GM23338 (cell line): ENCODE data around the gene RFC3. TPM values are rescaled to one million over a fixed set of nuclear protein-coding genes. Genes with fewer than 3 reads are reported as not detected.

Source experiments
- ATAC-seq: fragments of 200-7000 bp; cut with Tn5 transposase; 3 replicates; pipeline ENCODE4 v1.9.1; 2020
- DNase-seq: peaks from one replicate; pipeline ENCODE4 v3.0.0-alpha.2; 2015; ENCODE audit warnings: low spot score
- H2AFZ ChIP-seq: fragments of 200-600 bp; sonication (generic); 2 replicates; pipeline ENCODE4 v1.8.0; 2016; ENCODE audit warnings: antibody characterized with exemption, mild to moderate bottlenecking, moderate library complexity
- H3F3A ChIP-seq: fragments of 200-600 bp; sonication (generic); replicated peaks from 2 replicates; pipeline ENCODE4 v1.8.0; 2017; ENCODE audit warnings: antibody characterized with exemption, mixed run types, low read depth
- H3K27ac ChIP-seq: fragments of 200-600 bp; sonication (generic); 2 replicates; pipeline ENCODE4 v1.6.1; 2016; ENCODE audit warnings: low read depth
- H3K27me3 ChIP-seq: fragments of 200-600 bp; sonication (generic); 2 replicates; pipeline ENCODE4 v1.8.0; 2016; ENCODE audit warnings: mild to moderate bottlenecking, mixed run types, moderate library complexity; ENCODE audit not compliant: insufficient read depth
- H3K36me3 ChIP-seq: fragments of 200-600 bp; sonication (generic); 2 replicates; pipeline ENCODE4 v1.8.0; 2016; ENCODE audit warnings: mild to moderate bottlenecking; ENCODE audit not compliant: insufficient read depth
- H3K4me1 ChIP-seq: fragments of 200-600 bp; sonication (generic); 2 replicates; pipeline ENCODE4 v1.8.0; 2016; ENCODE audit warnings: mild to moderate bottlenecking, moderate library complexity; ENCODE audit not compliant: insufficient read depth
- H3K4me2 ChIP-seq: fragments of 200-600 bp; sonication (generic); 2 replicates; pipeline ENCODE4 v1.7.1; 2017; ENCODE audit warnings: mixed run types
- H3K4me3 ChIP-seq: fragments of 200-600 bp; sonication (generic); 2 replicates; pipeline ENCODE4 v1.6.1; 2016; ENCODE audit warnings: mixed run types
- H3K79me2 ChIP-seq: fragments of 200-600 bp; sonication (generic); replicated peaks from 2 replicates; pipeline ENCODE4 v1.8.0; 2017; ENCODE audit warnings: mild to moderate bottlenecking; ENCODE audit not compliant: insufficient read depth
- H3K9me2 ChIP-seq: fragments of 200-600 bp; sonication (generic); 2 replicates; pipeline ENCODE4 v1.8.0; 2017; ENCODE audit not compliant: insufficient read depth
- H4K20me1 ChIP-seq: fragments of 200-600 bp; sonication (generic); replicated peaks from 2 replicates; pipeline ENCODE4 v1.8.0; 2017; ENCODE audit warnings: mild to moderate bottlenecking; ENCODE audit not compliant: insufficient read depth
- H3K27ac Mint-ChIP-seq: 2 replicates; pipeline ENCODE4 v1.8.0; 2020; ENCODE audit warnings: inconsistent platforms, mild to moderate bottlenecking, moderate library complexity, mixed read lengths
- H3K27me3 Mint-ChIP-seq: 3 replicates; pipeline ENCODE4 v1.8.0; 2022; ENCODE audit warnings: low read depth, mild to moderate bottlenecking, moderate library complexity, mixed read lengths, inconsistent platforms; ENCODE audit not compliant: insufficient read depth, poor library complexity
- H3K36me3 Mint-ChIP-seq: 3 replicates; pipeline ENCODE4 v1.8.0; 2021; ENCODE audit warnings: low read depth, mild to moderate bottlenecking, inconsistent platforms, moderate library complexity, mixed read lengths
- H3K4me1 Mint-ChIP-seq: 3 replicates; pipeline ENCODE4 v1.8.0; 2020; ENCODE audit warnings: mild to moderate bottlenecking, inconsistent platforms, mixed read lengths
- H3K4me3 Mint-ChIP-seq: 3 replicates; pipeline ENCODE4 v1.8.0; 2021; ENCODE audit warnings: moderate library complexity, mild to moderate bottlenecking, inconsistent platforms, mixed read lengths
- H3K9me3 Mint-ChIP-seq: 3 replicates; pipeline ENCODE4 v1.8.0; 2020; ENCODE audit warnings: moderate library complexity, mild to moderate bottlenecking, inconsistent platforms, mixed read lengths
- CREB1 ChIP-seq: fragments of 250-450 bp; sonication (Bioruptor Pico); IDR thresholded peaks from 2 replicates; pipeline ENCODE4 v1.5.0; 2020; ENCODE audit warnings: low read depth, mild to moderate bottlenecking, moderate library complexity
- CTCF ChIP-seq, 2 experiments: fragments of 200-600 bp in 1 of 2; sonication (generic) in 1 of 2; conservative IDR thresholded peaks; 2 replicates each; pipeline versions ENCODE4 v1.5.1 to v1.6.1; 2016 to 2017; ENCODE audit warnings: antibody characterized with exemption in 2 of 2, low read depth in 2 of 2, mild to moderate bottlenecking in 2 of 2, moderate library complexity in 1 of 2
- ETS1 ChIP-seq: IDR thresholded peaks from 2 replicates; pipeline ENCODE4 v1.6.1; 2016; ENCODE audit warnings: antibody characterized with exemption
- EZH2 ChIP-seq: fragments of 200-600 bp; sonication (generic); IDR thresholded peaks from one replicate; pipeline ENCODE4 v1.8.0; 2017; ENCODE audit warnings: antibody characterized with exemption, mild to moderate bottlenecking, low read depth; ENCODE audit not compliant: unreplicated experiment
- EZH2phosphoT487 ChIP-seq: fragments of 200-600 bp; sonication (generic); IDR thresholded peaks from one replicate; pipeline ENCODE4 v1.8.1; 2018; ENCODE audit warnings: antibody characterized with exemption; ENCODE audit not compliant: unreplicated experiment
- JUNB ChIP-seq: IDR thresholded peaks from one replicate; pipeline ENCODE4 v1.6.1; 2016; ENCODE audit warnings: antibody characterized with exemption; ENCODE audit not compliant: unreplicated experiment
- NANOG ChIP-seq: IDR thresholded peaks from 2 replicates; pipeline ENCODE4 v1.6.1; 2016; ENCODE audit warnings: antibody characterized with exemption, borderline replicate concordance
- POLR2AphosphoS5 ChIP-seq: IDR thresholded peaks from 2 replicates; pipeline ENCODE4 v1.6.1; 2016; ENCODE audit warnings: antibody characterized with exemption, low read depth
- REST ChIP-seq: IDR thresholded peaks from one replicate; pipeline ENCODE4 v1.6.1; 2018; ENCODE audit warnings: antibody characterized with exemption; ENCODE audit not compliant: unreplicated experiment
- STAT1 ChIP-seq: IDR thresholded peaks from one replicate; pipeline ENCODE4 v1.6.1; 2016; ENCODE audit warnings: antibody characterized with exemption; ENCODE audit not compliant: unreplicated experiment
- ZNF114 ChIP-seq: fragments of 250-450 bp; sonication (Bioruptor Pico); IDR thresholded peaks from 2 replicates; pipeline ENCODE4 v1.5.0; 2020; ENCODE audit warnings: mild to moderate bottlenecking, moderate library complexity
- ZNF331 ChIP-seq: fragments of 250-450 bp; sonication (Bioruptor Pico); IDR thresholded peaks from 2 replicates; pipeline ENCODE4 v1.5.0; 2020; ENCODE audit warnings: low read depth, mild to moderate bottlenecking, moderate library complexity
- ZNF462 ChIP-seq: fragments of 250-450 bp; sonication (Bioruptor Pico); IDR thresholded peaks from 2 replicates; pipeline ENCODE4 v1.5.0; 2020; ENCODE audit warnings: mild to moderate bottlenecking, moderate library complexity
- polyA plus RNA-seq: library from polyadenylated mRNA; unstranded; fragments of >200 nt; fragmentation: Nextera tagmentation; extraction: Ambion mirVana; gene quantifications from 2 replicates; pipeline ENCODE4 v1.2.1, GENCODE V29; 2016
- total RNA-seq: library from RNA; depleted of rRNA; stranded (reverse); fragments of >200 nt; shearing (Covaris generic); gene quantifications from 2 replicates; pipeline ENCODE4 v1.2.3, GENCODE V29; 2014

Gene RFC3
- total and polyA plus RNA-seq, 2 experiments from 2014 or later = 48.7 to 75.5 TPM

GRCh38 chr13:33868343-33868994 lies 50.5 kb downstream of the RFC3 start:
- Mint-ChIP-seq H3K36me3 (peaks cover 8% of the 10 kb centered on the region; the same call in 1 of the 3 replicates), H3K4me3 (no peak overlapping the region)
- no peak overlapping the region for H3K27ac ChIP-seq

More at GRCh38 chr13:33868343-33868994, 50.5 kb downstream of the RFC3 start:
- Histone ChIP-seq H3F3A (no peaks in the 10 kb centered on the region), H3K27me3 (no peaks in the 10 kb centered on the region), H3K9me2 (no peaks in the 10 kb centered on the region), H3K4me3 (no peak overlapping the region), H3K4me1 (no peaks in the 10 kb centered on the region), H3K79me2 (no peaks in the 10 kb centered on the region), H3K4me2 (no peak overlapping the region), H2AFZ (no peak overlapping the region), H3K36me3 (0 out of 2 replicates have a peak, but pooled peaks cover 6% of the 10 kb centered on the region), H4K20me1 (no peaks in the 10 kb centered on the region)
- no peaks in the 10 kb centered on the region for H3K9me3 Mint-ChIP-seq
- ATAC-seq (no peak), DNase-seq (no peak)
- no peak for TF ChIP-seq STAT1
- TF ChIP-seq ZNF462 (CRISPR knock-in tag) = no peak
- TF ChIP-seq ZNF331 (CRISPR knock-in tag) = no peak
- no peak for TF ChIP-seq ETS1
- TF ChIP-seq JUNB = no peak
- no peak for TF ChIP-seq EZH2
- TF ChIP-seq NANOG = no peak
- no peak for TF ChIP-seq POLR2AphosphoS5
- TF ChIP-seq CREB1 (CRISPR knock-in tag) = no peak
- TF ChIP-seq REST = no peak
- TF ChIP-seq EZH2phosphoT487 = no peak
- no peak for TF ChIP-seq ZNF114 (CRISPR knock-in tag)
- TF ChIP-seq CTCF (conservative IDR thresholded peaks at IDR 0.05; ENCODE audit: low read depth in 2 of 2) = no peak
- H3K27me3 Mint-ChIP-seq = peaks cover 1% of the 10 kb centered on the region
- H3K4me1 Mint-ChIP-seq = no peaks in the 10 kb centered on the region
- no peak overlapping the region for H3K27ac Mint-ChIP-seq
